Measurements from ENCODE around the gene TCEAL9. TPM values are rescaled to one million over a fixed set of nuclear protein-coding genes. Genes with fewer than 3 reads are reported as not detected.

The TCEAL9 gene
- total and polyA plus RNA-seq, 2 of the 8 experiments (the other 6 are each of a cell fraction or from before 2014, with no cell fraction given): 22.2 to 36.8 TPM

GRCh38 chrX:103396186-103396585, 39.9 kb downstream of the TCEAL9 start:
- Histone ChIP-seq H3K4ac (replicated peaks; ENCODE audit: insufficient read length, low read depth, low read length) (no peak overlapping the region), H3K36me3 (ENCODE audit: control insufficient read depth in 2 of 4, insufficient read depth in 4 of 4, low read length in 3 of 4) (no peaks in the 10 kb centered on the region), H4K5ac (ENCODE audit: insufficient read length, low read depth, low read length) (no peak overlapping the region), H3K23me2 (ENCODE audit: low read depth, low read length) (no peaks in the 10 kb centered on the region), H4K8ac (ENCODE audit: extremely low read depth, insufficient read depth, low read length) (no peak overlapping the region), H2AK5ac (ENCODE audit: low read depth, low read length) (no peak overlapping the region), H4K91ac (replicated peaks; ENCODE audit: insufficient read length, low read length) (no peak overlapping the region), H3K18ac (ENCODE audit: extremely low read depth, low read length) (no peak overlapping the region), H3K79me2 (ENCODE audit: control insufficient read depth in 1 of 2, insufficient read depth in 2 of 2, low read length in 2 of 2) (no peaks in the 10 kb centered on the region), H2AFZ (ENCODE audit: low read length) (no peak overlapping the region), H3K79me1 (ENCODE audit: low read depth, low read length) (no peaks in the 10 kb centered on the region), H3K56ac (replicated peaks; ENCODE audit: insufficient read length, low read depth, low read length) (no peak overlapping the region), H3K9me3 (ENCODE audit: insufficient read depth in 2 of 2, low read depth in 1 of 2, low read length in 1 of 2) (no peaks in the 10 kb centered on the region), H3K23ac (ENCODE audit: insufficient read length) (no peak overlapping the region), H3K14ac (ENCODE audit: insufficient read length) (no peak overlapping the region), H3K27ac (ENCODE audit: low read depth, low read length) (no peak overlapping the region), H2BK15ac (ENCODE audit: low read length) (no peak overlapping the region), H3K4me2 (ENCODE audit: insufficient read depth in 1 of 2, low read depth in 2 of 2, low read length in 2 of 2) (no peak overlapping the region), H2BK12ac (ENCODE audit: low read depth, low read length) (no peak overlapping the region), H3K27me3 (replicated peaks in 1 of 4; ENCODE audit: control insufficient read depth in 3 of 4, extremely low read depth in 1 of 4, insufficient read depth in 3 of 4, low read length in 3 of 4) (peaks cover 0 to 10% (median 2%) of the 10 kb centered on the region in 4 experiments; a peak in 2 of 7 replicates), H3K4me1 (replicated peaks in 1 of 4; ENCODE audit: control insufficient read depth in 3 of 4, insufficient read depth in 4 of 4, low read length in 3 of 4) (no peaks in the 10 kb centered on the region), H3K4me3 (ENCODE audit: extremely low read depth in 1 of 4, insufficient read depth in 2 of 4, low read depth in 3 of 4, low read length in 4 of 4) (no peak overlapping the region), H2BK120ac (replicated peaks; ENCODE audit: low read depth, low read length) (no peak overlapping the region), H3K9ac (replicated peaks in 1 of 4; ENCODE audit: extremely low read depth in 1 of 4, low read depth in 3 of 4, low read length in 3 of 4) (no peak overlapping the region), H2BK5ac (ENCODE audit: low read depth, low read length) (no peak overlapping the region), H2BK20ac (ENCODE audit: low read length) (no peak overlapping the region), H4K20me1 (replicated peaks in 1 of 2; ENCODE audit: control insufficient read depth in 1 of 2, insufficient read depth in 2 of 2, low read length in 2 of 2) (no peaks in the 10 kb centered on the region)
- WGBS, 2 experiments (ENCODE audit: extremely low coverage in 1 of 2, insufficient coverage in 1 of 2, insufficient read length in 1 of 2, insufficient replicate concordance in 2 of 2, low coverage in 1 of 2, low lambda C conversion rate in 2 of 2, missing lambda C conversion rate in 1 of 2): 94% methylated on average over 3 of the region's 5 CpGs; no CpG with 5 or more reads in 1 of the 2 experiments
- no peak for FAIRE-seq
- ChIA-PET CTCF (ENCODE audit: partially characterized antibody) (no interaction called here), POLR2A (ENCODE audit: partially characterized antibody) (no interaction called here)
- DNase-seq (ENCODE audit: low read depth in 1 of 2, low spot score in 2 of 2): no peak
- TF ChIP-seq CHD7 (IDR thresholded peaks at IDR 0.05; ENCODE audit: insufficient replicate concordance, low read length): no peak
